HG02763 (cell line): ENCODE results near the gene PRMT5.

ENCODE experiments used
- ATAC-seq: cut with Tn5 transposase; IDR thresholded peaks from one replicate; pipeline ENCODE4 v1.9.1; 2021; ENCODE audit warnings: mild to moderate bottlenecking, moderate library complexity; ENCODE audit not compliant: unreplicated experiment

Gene PRMT5

GRCh38 chr14:22898302-22899090 lies 30.7 kb downstream of the PRMT5 start:
- ATAC-seq: no peak

- no peak for ATAC-seq
Observed at GRCh38 chr14:22897357-22897756, 31.8 kb downstream of the PRMT5 start.

GRCh38 chr14:22896760-22897159 lies 32.4 kb downstream of the PRMT5 start:
- no peak for ATAC-seq

GRCh38 chr14:22896356-22896755 lies 32.8 kb downstream of the PRMT5 start:
- no peak for ATAC-seq

GRCh38 chr14:22895402-22895801 lies 33.8 kb downstream of the PRMT5 start:
- ATAC-seq: no peak

- no peak for ATAC-seq
Observed at GRCh38 chr14:22893706-22894105, 35.5 kb downstream of the PRMT5 start.

- no peak for ATAC-seq
Observed at GRCh38 chr14:22892488-22892887, 36.7 kb downstream of the PRMT5 start.

GRCh38 chr14:22890416-22890815 lies 38.8 kb downstream of the PRMT5 start:
- ATAC-seq: no peak

GRCh38 chr14:22888662-22889061 lies 40.5 kb downstream of the PRMT5 start:
- ATAC-seq: no peak

GRCh38 chr14:22887990-22888378 lies 41.2 kb downstream of the PRMT5 start:
- peak; percentile 48 for ATAC-seq

GRCh38 chr14:22887260-22887989 lies 41.8 kb downstream of the PRMT5 start:
- ATAC-seq: peak; percentile 25

GRCh38 chr14:22886500-22887259 lies 42.5 kb downstream of the PRMT5 start:
- peak; percentile 52 for ATAC-seq

GRCh38 chr14:22885975-22886374 lies 43.2 kb downstream of the PRMT5 start:
- no peak for ATAC-seq

- ATAC-seq: no peak
Observed at GRCh38 chr14:22884738-22885523, 44.2 kb downstream of the PRMT5 start.

GRCh38 chr14:22884076-22884737 lies 45.0 kb downstream of the PRMT5 start:
- no peak for ATAC-seq

- no peak for ATAC-seq
Observed at GRCh38 chr14:22883173-22883976, 45.8 kb downstream of the PRMT5 start, which contains the start of gene REM2. TSS of gene REM2 (plus strand) at chr14:22883222. CDS start at chr14:22883288, 66 bp downstream.

GRCh38 chr14:22882529-22883172 lies 46.5 kb downstream of the PRMT5 start:
- ATAC-seq: no peak

- no peak for ATAC-seq
Observed at GRCh38 chr14:22882064-22882463, 47.1 kb downstream of the PRMT5 start.
